ENCODE results near the gene SLC15A2. TPM values are rescaled to one million over a fixed set of nuclear protein-coding genes. Genes with fewer than 3 reads are reported as not detected.

The SLC15A2 gene
- total and polyA plus RNA-seq, 10 of the 15 experiments (the other 5 are each of a cell fraction or from before 2014, with no cell fraction given) = 0.64 to 7.2 (median 2.4) TPM

- intact Hi-C loops (cut with micrococcal nuclease; ENCODE audit: unreplicated experiment) = no loop called here
- H2AFZ ChIP-seq (ENCODE audit: control insufficient read depth, low read depth, low read length) = no peak overlapping the region
- H3K36me3 ChIP-seq (ENCODE audit: control insufficient read depth in 2 of 2, insufficient read depth in 2 of 2, low read length in 1 of 2) = peaks cover 1 to 24% of the 10 kb centered on the region in 2 experiments
- H3K79me2 ChIP-seq (ENCODE audit: control insufficient read depth, insufficient read depth, low read length) = peaks cover 2% of the 10 kb centered on the region
- DNase-seq (ENCODE audit: low read depth, low spot score) (no peak), ATAC-seq (peak; percentile 24; the same call in 1 of the 3 replicates), FAIRE-seq (no peak)
- no peak overlapping the region for H3K4me3 ChIP-seq
- no TSS peak for BruUV-seq (replicated peaks)
- SMC1A ChIA-PET (ENCODE audit: uncharacterized antibody, unreplicated experiment) = interaction anchor here (0.6 to 2.2 kb wide), 4 partner anchors 9 to 306 kb away, joined by 3 to 11 read pairs (median 6); partner anchors contain the start of gene POLQ
- no peaks in the 10 kb centered on the region for H3K4me1 ChIP-seq (ENCODE audit: control insufficient read depth, insufficient read depth, low read length)
- no peaks in the 10 kb centered on the region for H4K20me1 ChIP-seq (ENCODE audit: control insufficient read depth, insufficient read depth)
- CTCF ChIA-PET = no interaction called here
- WGBS (ENCODE audit: insufficient coverage, insufficient replicate concordance, low lambda C conversion rate, missing lambda C conversion rate) = 100% methylated on average over 2 of the region's 2 CpGs
- H3K27ac ChIP-seq (ENCODE audit: control insufficient read depth, insufficient read depth) = no peak overlapping the region
- no peak overlapping the region for H3K4me2 ChIP-seq (ENCODE audit: control insufficient read depth, insufficient read depth)
- RAD21 ChIA-PET (ENCODE audit: unreplicated experiment) = interaction anchor here (0.8 to 1.1 kb wide), 2 partner anchors 259 to 305 kb away, joined by 3 read pairs; no protein-coding TSS in a partner anchor
- in situ Hi-C loops (cut with MboI) = no loop called here
- H3K9me3 ChIP-seq (replicated peaks; ENCODE audit: control insufficient read depth, insufficient read depth, low read length) = peaks cover 1% of the 10 kb centered on the region; the same call in 1 of the 3 replicates
- POLR2A ChIA-PET = interaction anchor here (0.8 kb wide), 1 partner anchor 404 kb away, joined by 3 read pairs; no protein-coding TSS in a partner anchor
- H3K27me3 ChIP-seq (replicated peaks in 1 of 2; ENCODE audit: control insufficient read depth in 2 of 2, insufficient read depth in 2 of 2, low read length in 1 of 2) = no peaks in the 10 kb centered on the region
- no peak for TF ChIP-seq CBX3 (IDR thresholded peaks at IDR 0.05; ENCODE audit: borderline replicate concordance, low read depth)
- no peak for TF ChIP-seq CUX1 (IDR thresholded peaks at IDR 0.05; ENCODE audit: insufficient replicate concordance, low read depth, low read length)
- no peak for TF ChIP-seq FOXM1 (IDR thresholded peaks at IDR 0.05; ENCODE audit: low read depth, low read length)
- no peak for TF ChIP-seq ZNF217 (IDR thresholded peaks at IDR 0.05)
- TF ChIP-seq STAT3 (IDR thresholded peaks at IDR 0.05; ENCODE audit: low read depth, low read length) = no peak
- TF ChIP-seq ELK1 (IDR thresholded peaks at IDR 0.05; ENCODE audit: low read depth, low read length) = no peak
- TF ChIP-seq ZBTB33 (IDR thresholded peaks at IDR 0.05) = no peak
- TF ChIP-seq IKZF2 (IDR thresholded peaks at IDR 0.05) = no peak
- TF ChIP-seq NBN (IDR thresholded peaks at IDR 0.05) = no peak
- TF ChIP-seq MEF2A (IDR thresholded peaks at IDR 0.05; ENCODE audit: insufficient read depth, low read depth, low read length) = no peak
- TF ChIP-seq SRF (IDR thresholded peaks at IDR 0.05; ENCODE audit: low read depth in 2 of 2, low read length in 2 of 2) = no peak
- H3K9ac ChIP-seq (ENCODE audit: control insufficient read depth, insufficient read depth, low read length) = no peak overlapping the region
These were observed 41.9 kb upstream of the SLC15A2 start for GRCh38 chr3:121852256-121852655.
